ENCODE data around the gene ARSG. TPM values are rescaled to one million over a fixed set of nuclear protein-coding genes. Genes with fewer than 3 reads are reported as not detected.

The ARSG gene
- total RNA-seq, 4 donors from 2014 or later, result 9.1 to 28.3 (median 18.1) TPM

- no peaks in the 10 kb centered on the region for H3K9me3 ChIP-seq
- H3K4me3 ChIP-seq (replicated peaks in 1 of 3), result no peak overlapping the region
- DNase-seq, result no peak
- H3K36me3 ChIP-seq, result no peaks in the 10 kb centered on the region
- no peak overlapping the region for H3K27ac ChIP-seq
- 91 to 100% methylated on average over 3 of the region's 3 CpGs for WGBS, 2 donors
- no peak for TF ChIP-seq POLR2A (IDR thresholded peaks at IDR 0.05)
- TF ChIP-seq, protein P1, sequence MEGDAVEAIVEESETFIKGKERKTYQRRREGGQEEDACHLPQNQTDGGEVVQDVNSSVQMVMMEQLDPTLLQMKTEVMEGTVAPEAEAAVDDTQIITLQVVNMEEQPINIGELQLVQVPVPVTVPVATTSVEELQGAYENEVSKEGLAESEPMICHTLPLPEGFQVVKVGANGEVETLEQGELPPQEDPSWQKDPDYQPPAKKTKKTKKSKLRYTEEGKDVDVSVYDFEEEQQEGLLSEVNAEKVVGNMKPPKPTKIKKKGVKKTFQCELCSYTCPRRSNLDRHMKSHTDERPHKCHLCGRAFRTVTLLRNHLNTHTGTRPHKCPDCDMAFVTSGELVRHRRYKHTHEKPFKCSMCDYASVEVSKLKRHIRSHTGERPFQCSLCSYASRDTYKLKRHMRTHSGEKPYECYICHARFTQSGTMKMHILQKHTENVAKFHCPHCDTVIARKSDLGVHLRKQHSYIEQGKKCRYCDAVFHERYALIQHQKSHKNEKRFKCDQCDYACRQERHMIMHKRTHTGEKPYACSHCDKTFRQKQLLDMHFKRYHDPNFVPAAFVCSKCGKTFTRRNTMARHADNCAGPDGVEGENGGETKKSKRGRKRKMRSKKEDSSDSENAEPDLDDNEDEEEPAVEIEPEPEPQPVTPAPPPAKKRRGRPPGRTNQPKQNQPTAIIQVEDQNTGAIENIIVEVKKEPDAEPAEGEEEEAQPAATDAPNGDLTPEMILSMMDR (IDR thresholded peaks at IDR 0.05), result no peak
- intact Hi-C loops (cut with DNase I), result no loop called here
- no peaks in the 10 kb centered on the region for H3K27me3 ChIP-seq
- peaks cover 10 to 16% of the 10 kb centered on the region in 2 donors for H3K4me1 ChIP-seq
Measured at GRCh38 chr17:68299817-68300216, 8.5 kb downstream of the ARSG start.

GRCh38 chr17:68301438-68301959, 10.2 kb downstream of the ARSG start:
- no peak overlapping the region for H3K4me3 ChIP-seq (replicated peaks in 1 of 3)
- TF ChIP-seq, protein P1 (IDR thresholded peaks at IDR 0.05), result no peak
- TF ChIP-seq POLR2A (IDR thresholded peaks at IDR 0.05), result no peak
- peaks cover 10 to 16% of the 10 kb centered on the region in 2 donors for H3K4me1 ChIP-seq
- 77 to 79% methylated on average over 9 of the region's 9 CpGs for WGBS, 2 donors
- H3K27ac ChIP-seq, result no peak overlapping the region
- no peaks in the 10 kb centered on the region for H3K36me3 ChIP-seq
- H3K27me3 ChIP-seq, result no peaks in the 10 kb centered on the region
- H3K9me3 ChIP-seq, result no peaks in the 10 kb centered on the region
- intact Hi-C loops (cut with DNase I), result no loop called here
- no peak for DNase-seq

- TF ChIP-seq, protein P1 (IDR thresholded peaks at IDR 0.05), result no peak
- TF ChIP-seq POLR2A (IDR thresholded peaks at IDR 0.05), result no peak
- H3K27me3 ChIP-seq, result no peaks in the 10 kb centered on the region
- 48% methylated on average over 10 of the region's 10 CpGs for WGBS, 2 donors
- peak; percentile 78 to 83 for DNase-seq
- no peak overlapping the region for H3K4me3 ChIP-seq (replicated peaks in 1 of 3)
- H3K36me3 ChIP-seq, result no peaks in the 10 kb centered on the region
- H3K9me3 ChIP-seq, result no peaks in the 10 kb centered on the region
- peaks cover 10 to 16% of the 10 kb centered on the region in 2 donors for H3K4me1 ChIP-seq
- peak overlapping the region in 2 of 3 donors; percentile 52 to 64 for H3K27ac ChIP-seq
- intact Hi-C loops (cut with DNase I), result no loop called here
Measured at GRCh38 chr17:68302066-68302564, 10.8 kb downstream of the ARSG start.

GRCh38 chr17:68302666-68303065, 11.4 kb downstream of the ARSG start:
- WGBS, 2 donors, result 18 to 31% methylated on average over 4 of the region's 4 CpGs
- no peak overlapping the region for H3K4me3 ChIP-seq (replicated peaks in 1 of 3)

GRCh38 chr17:68304706-68305105, 13.4 kb downstream of the ARSG start:
- Histone ChIP-seq H3K27ac (no peak overlapping the region), H3K4me1 (peaks cover 10 to 16% of the 10 kb centered on the region in 2 donors), H3K27me3 (no peaks in the 10 kb centered on the region), H3K9me3 (no peaks in the 10 kb centered on the region), H3K4me3 (replicated peaks in 1 of 3) (no peak overlapping the region), H3K36me3 (no peaks in the 10 kb centered on the region)
- TF ChIP-seq, protein P1 (IDR thresholded peaks at IDR 0.05), result no peak
- no peak for TF ChIP-seq POLR2A (IDR thresholded peaks at IDR 0.05)
- no peak for DNase-seq
- WGBS, 2 donors, result 94 to 96% methylated on average over 6 of the region's 6 CpGs
- intact Hi-C loops (cut with DNase I), result no loop called here

More at GRCh38 chr17:68302666-68303065, 11.4 kb downstream of the ARSG start:
- intact Hi-C loops (cut with DNase I), result no loop called here
- TF ChIP-seq, protein P1 (IDR thresholded peaks at IDR 0.05), result no peak
- no peak for TF ChIP-seq POLR2A (IDR thresholded peaks at IDR 0.05)
- Histone ChIP-seq H3K27ac (peak overlapping the region; percentile 24 to 64 (median 52)), H3K36me3 (no peaks in the 10 kb centered on the region), H3K27me3 (no peaks in the 10 kb centered on the region), H3K9me3 (no peaks in the 10 kb centered on the region), H3K4me1 (peaks cover 10 to 16% of the 10 kb centered on the region in 2 donors)
- peak in 1 of 2 donors; percentile 19 for DNase-seq
